ENCODE measurements around the gene ORAI2.

DNA sequence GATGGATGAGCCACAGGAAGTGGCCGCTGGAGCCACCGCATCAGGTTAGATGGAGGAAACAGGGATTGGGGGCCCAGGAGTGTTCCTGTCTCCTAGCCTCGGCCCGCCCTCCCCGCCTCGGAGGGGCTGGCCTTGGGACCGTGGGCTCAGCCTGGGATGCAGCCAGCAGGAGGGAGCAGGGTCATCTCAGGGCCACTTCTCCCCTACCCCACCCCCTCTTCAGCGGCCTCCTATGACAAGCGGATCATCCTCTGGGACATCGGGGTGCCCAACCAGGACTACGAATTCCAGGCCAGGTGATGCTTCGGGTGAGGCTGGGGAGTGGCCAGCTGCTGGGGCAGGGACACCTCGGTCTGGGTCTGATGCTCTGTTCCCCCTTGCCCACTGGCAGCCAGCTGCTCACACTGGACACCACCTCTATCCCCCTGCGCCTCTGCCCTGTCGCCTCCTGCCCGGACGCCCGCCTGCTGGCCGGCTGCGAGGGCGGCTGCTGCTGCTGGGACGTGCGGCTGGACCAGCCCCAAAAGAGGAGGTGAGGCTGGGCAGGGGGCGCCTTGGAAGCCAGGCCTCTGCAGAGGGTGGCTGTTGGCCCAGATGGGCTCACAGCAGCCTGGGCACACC lies 36.1 kb downstream of the ORAI2 start:
- TF ChIP-seq, protein P1, sequence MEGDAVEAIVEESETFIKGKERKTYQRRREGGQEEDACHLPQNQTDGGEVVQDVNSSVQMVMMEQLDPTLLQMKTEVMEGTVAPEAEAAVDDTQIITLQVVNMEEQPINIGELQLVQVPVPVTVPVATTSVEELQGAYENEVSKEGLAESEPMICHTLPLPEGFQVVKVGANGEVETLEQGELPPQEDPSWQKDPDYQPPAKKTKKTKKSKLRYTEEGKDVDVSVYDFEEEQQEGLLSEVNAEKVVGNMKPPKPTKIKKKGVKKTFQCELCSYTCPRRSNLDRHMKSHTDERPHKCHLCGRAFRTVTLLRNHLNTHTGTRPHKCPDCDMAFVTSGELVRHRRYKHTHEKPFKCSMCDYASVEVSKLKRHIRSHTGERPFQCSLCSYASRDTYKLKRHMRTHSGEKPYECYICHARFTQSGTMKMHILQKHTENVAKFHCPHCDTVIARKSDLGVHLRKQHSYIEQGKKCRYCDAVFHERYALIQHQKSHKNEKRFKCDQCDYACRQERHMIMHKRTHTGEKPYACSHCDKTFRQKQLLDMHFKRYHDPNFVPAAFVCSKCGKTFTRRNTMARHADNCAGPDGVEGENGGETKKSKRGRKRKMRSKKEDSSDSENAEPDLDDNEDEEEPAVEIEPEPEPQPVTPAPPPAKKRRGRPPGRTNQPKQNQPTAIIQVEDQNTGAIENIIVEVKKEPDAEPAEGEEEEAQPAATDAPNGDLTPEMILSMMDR (IDR thresholded peaks at IDR 0.05): no peak
- no peak for TF ChIP-seq POLR2A (IDR thresholded peaks at IDR 0.05)

All from lower leg skin (tissue), 3 donors.